GM12878 (cell line): ENCODE results near the gene SGMS1. TPM values are rescaled to one million over a fixed set of nuclear protein-coding genes. Genes with fewer than 3 reads are reported as not detected.
A peak's percentile ranks its signal among the peaks of the same experiment; 100 is the strongest.

Experiments
- ATAC-seq: fragments of 200-7000 bp; cut with Tn5 transposase; 3 replicates; pipeline ENCODE4 v1.9.1; 2020; ENCODE audit warnings: mild to moderate bottlenecking, moderate library complexity
- BruUV-seq: library from RNA; stranded (reverse); fragments of 400-500 nt; replicated peaks from 2 replicates; lab custom pipeline; 2021; lab: Mats Ljungman, UMichigan
- CTCF ChIA-PET: fragments of 300-600 bp; sonication (Branson Sonifier 250); formaldehyde crosslinking; extraction: SDS; loops from one replicate; lab custom pipeline; 2021; ENCODE audit warnings: inconsistent platforms; lab: Yijun Ruan, JAX
- POLR2A ChIA-PET: fragments of 350-600 bp; formaldehyde crosslinking; extraction: SDS; loops from one replicate; lab custom pipeline; 2021; ENCODE audit warnings: inconsistent platforms; lab: Charles Lee
- RAD21 ChIA-PET: fragments of 300-600 bp; sonication (Branson Sonifier 250); formaldehyde crosslinking; loops from one replicate; lab custom pipeline; 2023; ENCODE audit warnings: antibody characterized with exemption; ENCODE audit not compliant: unreplicated experiment; lab: Charles Lee
- SMC1A ChIA-PET: fragments of 300-600 bp; sonication (Branson Sonifier 250); formaldehyde crosslinking; loops from one replicate; lab custom pipeline; 2023; ENCODE audit not compliant: unreplicated experiment, uncharacterized antibody; lab: Charles Lee
- DNase-seq: peaks from one replicate; pipeline ENCODE4 v3.0.0-alpha.2; 2011; ENCODE audit warnings: low read depth, low spot score
- FAIRE-seq: peaks from 3 replicates; lab custom pipeline; 2011; peaks lifted over from hg19 to GRCh38; lab: Jason Lieb, UNC
- H2AFZ ChIP-seq: 2 replicates; pipeline ENCODE4 v1.6.0; 2011; ENCODE audit warnings: low read depth, low read length, control low read depth; ENCODE audit not compliant: control insufficient read depth
- H3K27ac ChIP-seq: 2 replicates; pipeline ENCODE4 v1.5.1; 2011; ENCODE audit warnings: control low read depth; ENCODE audit not compliant: control insufficient read depth, insufficient read depth
- H3K27me3 ChIP-seq, 2 experiments: replicated peaks in 1 of 2; 2 replicates each; pipeline versions ENCODE4 v1.6.0 to v1.6.1; 2011; ENCODE audit warnings: low read length in 1 of 2; ENCODE audit not compliant: control insufficient read depth in 2 of 2, insufficient read depth in 2 of 2
- H3K36me3 ChIP-seq, 2 experiments: 2 replicates each; pipeline ENCODE4 v1.5.1; 2011; ENCODE audit warnings: low read length in 1 of 2; ENCODE audit not compliant: control insufficient read depth in 2 of 2, insufficient read depth in 2 of 2
- H3K4me1 ChIP-seq: 2 replicates; pipeline ENCODE4 v1.6.1; 2011; ENCODE audit warnings: mild to moderate bottlenecking, low read length, moderate library complexity, mixed read lengths; ENCODE audit not compliant: control insufficient read depth, insufficient read depth
- H3K4me2 ChIP-seq: 2 replicates; pipeline ENCODE4 v1.6.0; 2011; ENCODE audit warnings: control low read depth; ENCODE audit not compliant: control insufficient read depth, insufficient read depth
- H3K4me3 ChIP-seq: fragments of 200-600 bp; sonication (generic); 2 replicates; pipeline ENCODE4 v1.5.1; 2016
- H3K79me2 ChIP-seq: 2 replicates; pipeline ENCODE4 v1.6.0; 2011; ENCODE audit warnings: low read length; ENCODE audit not compliant: control insufficient read depth, insufficient read depth
- H3K9ac ChIP-seq: 2 replicates; pipeline ENCODE4 v1.8.0; 2011; ENCODE audit warnings: low read length, control low read depth, mixed read lengths; ENCODE audit not compliant: control insufficient read depth, insufficient read depth
- H3K9me3 ChIP-seq: replicated peaks from 3 replicates; pipeline ENCODE4 v1.5.1; 2011; ENCODE audit warnings: mild to moderate bottlenecking, low read length; ENCODE audit not compliant: control insufficient read depth, insufficient read depth
- H4K20me1 ChIP-seq: 2 replicates; pipeline ENCODE4 v1.6.0; 2011; ENCODE audit not compliant: control insufficient read depth, insufficient read depth
- ATF7 ChIP-seq: fragments of 450-650 bp; IDR thresholded peaks from 2 replicates; pipeline ENCODE4 v1.6.1; 2016; ENCODE audit warnings: low read depth, mild to moderate bottlenecking
- HDGF ChIP-seq: fragments of 450-650 bp; IDR thresholded peaks from 2 replicates; pipeline ENCODE4 v1.6.1; 2016; ENCODE audit warnings: antibody characterized with exemption
- IKZF1 ChIP-seq: fragments of 450-650 bp; conservative IDR thresholded peaks from 2 replicates; pipeline ENCODE4 v1.6.1; 2017; ENCODE audit warnings: antibody characterized with exemption, mild to moderate bottlenecking
- IRF4 ChIP-seq: IDR thresholded peaks from 2 replicates; pipeline ENCODE4 v1.6.1; 2011; ENCODE audit warnings: low read depth, low read length
- NR2F1 ChIP-seq: fragments of 450-650 bp; conservative IDR thresholded peaks from 2 replicates; pipeline ENCODE4 v1.6.1; 2017; ENCODE audit warnings: mild to moderate bottlenecking
- WGBS: methylation state at CpG from one replicate; pipeline ENCODE4 v1.1.6; 2016; ENCODE audit warnings: low lambda C conversion rate; ENCODE audit not compliant: insufficient replicate concordance, insufficient coverage; ENCODE audit errors: missing lambda C conversion rate; 5-methylcytosine and 5-hydroxymethylcytosine counted together
- in situ Hi-C: fragments of 300-500 bp; cut with MboI; formaldehyde crosslinking; loops from 9 replicates; pipeline ENCODE4 v1.14.3; 2018; ENCODE audit warnings: mixed read lengths
- intact Hi-C: fragments of 100-400 bp; cut with micrococcal nuclease; formaldehyde crosslinking; loops from one replicate; pipeline ENCODE4 v1.14.2; 2022; ENCODE audit not compliant: unreplicated experiment
- polyA plus RNA-seq, 11 experiments: library from polyadenylated mRNA; depleted of rRNA in 4 of 11; unstranded in 6 of 11; stranded (reverse) in 5 of 11; fragments of >200 nt; fragmentation: Nextera tagmentation in 4 of 11; fragmentation: Illumina TruSeq in 1 of 11; extraction: Ambion mirVana in 4 of 11; extraction: Trizol in 1 of 11; gene quantifications; 1 replicate in 1 of 11; 2 replicates in 10 of 11; pipeline versions ENCODE4 v1.2.1 to v1.2.3, GENCODE V29; 2011 to 2016; ENCODE audit warnings: inconsistent platforms in 2 of 11, missing spikeins in 2 of 11, low read depth in 1 of 11
- total RNA-seq, 4 experiments: library from RNA; depleted of rRNA in 3 of 4; stranded (reverse); fragments of >200 nt in 3 of 4; fragmentation: Illumina TruSeq in 1 of 4; extraction: Trizol in 1 of 4; gene quantifications; 2 replicates each; pipeline versions ENCODE4 v1.2.1 to v1.2.3, GENCODE V29; 2013 to 2021
- TF ChIP-seq, protein P1 (sequence below): fragments of 450-650 bp; IDR thresholded peaks from 2 replicates; pipeline ENCODE4 v1.6.1; 2018; ENCODE audit warnings: mild to moderate bottlenecking, low read depth, moderate library complexity; ENCODE audit not compliant: partially characterized antibody

SGMS1 gene
- total and polyA plus RNA-seq, 10 of the 15 experiments (the other 5 are each of a cell fraction or from before 2014, with no cell fraction given): 1.4 to 14.5 (median 4.9) TPM

DNA sequence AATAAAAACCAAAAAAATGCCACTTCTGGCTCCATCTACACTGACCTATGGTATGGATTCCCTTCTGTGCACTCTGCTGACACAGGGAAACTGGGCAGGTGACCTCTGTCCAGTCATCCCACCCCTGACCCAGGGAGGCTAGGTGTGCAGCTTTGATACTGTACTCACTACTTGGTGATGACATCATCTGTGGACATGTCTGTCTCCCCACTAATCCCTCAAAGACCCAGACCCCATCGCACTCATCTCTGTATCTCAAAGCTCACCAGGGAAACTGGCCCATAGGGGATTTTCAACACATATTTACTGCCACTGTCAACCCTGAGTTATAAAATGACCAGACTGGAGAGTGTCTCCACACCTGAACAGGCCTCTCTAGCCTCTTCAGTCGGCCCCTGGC lies 10.6 kb downstream of the SGMS1 start:
- RAD21 ChIA-PET: interaction anchor here (0.6 to 2.2 kb wide), 5 partner anchors 9 to 105 kb away, joined by 3 to 9 read pairs (median 3); no protein-coding TSS in a partner anchor
- intact Hi-C loops: no loop called here
- 0 out of 2 replicates have a peak, but pooled peaks have one; percentile 14 for TF ChIP-seq IRF4
- TF ChIP-seq NR2F1: 0 out of 2 replicates have a peak, but pooled peaks have one; percentile 27
- TF ChIP-seq IKZF1: 0 out of 2 replicates have a peak, but pooled peaks have one; percentile 18
- peak; percentile 83 for TF ChIP-seq ATF7
- TF ChIP-seq, protein P1, sequence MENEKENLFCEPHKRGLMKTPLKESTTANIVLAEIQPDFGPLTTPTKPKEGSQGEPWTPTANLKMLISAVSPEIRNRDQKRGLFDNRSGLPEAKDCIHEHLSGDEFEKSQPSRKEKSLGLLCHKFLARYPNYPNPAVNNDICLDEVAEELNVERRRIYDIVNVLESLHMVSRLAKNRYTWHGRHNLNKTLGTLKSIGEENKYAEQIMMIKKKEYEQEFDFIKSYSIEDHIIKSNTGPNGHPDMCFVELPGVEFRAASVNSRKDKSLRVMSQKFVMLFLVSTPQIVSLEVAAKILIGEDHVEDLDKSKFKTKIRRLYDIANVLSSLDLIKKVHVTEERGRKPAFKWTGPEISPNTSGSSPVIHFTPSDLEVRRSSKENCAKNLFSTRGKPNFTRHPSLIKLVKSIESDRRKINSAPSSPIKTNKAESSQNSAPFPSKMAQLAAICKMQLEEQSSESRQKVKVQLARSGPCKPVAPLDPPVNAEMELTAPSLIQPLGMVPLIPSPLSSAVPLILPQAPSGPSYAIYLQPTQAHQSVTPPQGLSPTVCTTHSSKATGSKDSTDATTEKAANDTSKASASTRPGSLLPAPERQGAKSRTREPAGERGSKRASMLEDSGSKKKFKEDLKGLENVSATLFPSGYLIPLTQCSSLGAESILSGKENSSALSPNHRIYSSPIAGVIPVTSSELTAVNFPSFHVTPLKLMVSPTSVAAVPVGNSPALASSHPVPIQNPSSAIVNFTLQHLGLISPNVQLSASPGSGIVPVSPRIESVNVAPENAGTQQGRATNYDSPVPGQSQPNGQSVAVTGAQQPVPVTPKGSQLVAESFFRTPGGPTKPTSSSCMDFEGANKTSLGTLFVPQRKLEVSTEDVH: no peak
- no peak for TF ChIP-seq HDGF
- BruUV-seq: no TSS peak
- POLR2A ChIA-PET: interaction anchor here (1.8 kb wide), 1 partner anchor 12 kb away, joined by 8 read pairs; no protein-coding TSS in a partner anchor
- DNase-seq: no peak
- H3K4me2 ChIP-seq: no peak overlapping the region
- no peak for FAIRE-seq
- no peaks in the 10 kb centered on the region for H3K27me3 ChIP-seq
- no peak overlapping the region for H3K4me3 ChIP-seq
- no peak overlapping the region for H2AFZ ChIP-seq
- no peak overlapping the region for H3K27ac ChIP-seq
- peak; percentile 83 for ATAC-seq
- H3K9me3 ChIP-seq: no peaks in the 10 kb centered on the region
- CTCF ChIA-PET: interaction anchor here (0.6 to 1.5 kb wide), 11 partner anchors 9 to 338 kb away, joined by 3 to 7 read pairs (median 3); no protein-coding TSS in a partner anchor
- no peaks in the 10 kb centered on the region for H3K36me3 ChIP-seq
- peaks cover 8% of the 10 kb centered on the region for H3K4me1 ChIP-seq
- SMC1A ChIA-PET: interaction anchor here (0.6 to 2.5 kb wide), 12 partner anchors 9 to 281 kb away, joined by 3 to 15 read pairs (median 4); no protein-coding TSS in a partner anchor
- no peak overlapping the region for H3K9ac ChIP-seq
- peaks cover 3% of the 10 kb centered on the region; the same call in 1 of the 2 replicates for H4K20me1 ChIP-seq
- 15% methylated on average over 2 of the region's 2 CpGs for WGBS
- in situ Hi-C loops: no loop called here
- H3K79me2 ChIP-seq: peaks cover 23% of the 10 kb centered on the region
